Stimulated activated CD4-positive, alpha-beta T cell treated with anti-CD3 and anti-CD28 coated beads, Interleukin-1b, Interleukin-23, amount 100 ng/mL, for 1 hour (primary cell): ENCODE data around the gene ANKRD31.

ENCODE experiments used
- DNase-seq, 2 donors: peaks; one replicate each; pipeline ENCODE4 v3.0.0-alpha.2; 2020; ENCODE audit warnings: low read depth in 2 of 2

Gene ANKRD31

DNA sequence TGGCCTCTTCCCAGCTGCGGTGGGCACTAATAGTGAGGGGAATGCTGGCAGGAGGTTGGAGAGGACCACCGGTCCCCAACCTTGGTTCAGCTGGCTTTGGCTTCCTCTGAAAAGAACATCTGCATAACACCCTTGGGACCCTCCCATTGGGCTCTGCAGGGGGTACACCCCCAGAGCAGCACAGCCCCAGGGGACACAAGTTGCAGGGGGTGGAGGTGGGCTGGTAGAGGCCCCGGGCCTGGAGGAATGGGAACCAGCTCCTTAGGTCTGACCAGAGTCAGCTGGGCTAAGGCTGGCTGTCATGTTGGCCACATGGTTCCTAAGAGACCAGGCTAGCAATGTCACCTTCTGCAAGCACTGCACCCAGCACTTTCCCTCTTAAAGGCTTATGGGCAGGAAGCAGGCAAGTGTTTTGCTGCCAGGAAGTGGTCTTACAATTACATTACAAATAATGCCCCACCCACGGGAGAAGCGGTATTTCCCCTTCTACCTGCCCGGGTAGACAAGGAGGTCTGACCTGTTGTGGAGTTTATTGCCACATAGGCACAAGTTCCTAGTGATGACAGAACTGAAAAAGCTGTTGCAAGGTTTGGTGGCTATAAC is 202.4 kb downstream of the ANKRD31 start:
- DNase-seq: no peak

DNA sequence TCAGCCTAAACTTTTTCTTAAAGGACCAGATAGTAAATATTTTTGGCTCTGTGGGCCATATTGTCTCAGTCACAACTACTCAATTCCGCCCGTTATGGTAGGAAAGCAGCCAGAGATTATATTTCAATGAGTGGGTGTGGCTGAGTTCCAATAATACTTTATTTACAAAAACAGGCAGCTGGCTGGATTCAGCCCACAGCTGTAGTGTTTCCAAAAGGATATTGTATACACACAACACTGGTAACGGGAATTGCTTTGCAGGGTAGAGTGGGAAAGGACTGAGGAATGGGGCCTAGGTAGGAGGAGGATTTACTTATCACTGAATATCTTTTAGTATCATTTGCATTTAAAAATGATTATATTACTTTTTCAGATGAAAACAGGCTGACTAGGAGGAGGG is 205.3 kb downstream of the ANKRD31 start:
- no peak for DNase-seq

DNA sequence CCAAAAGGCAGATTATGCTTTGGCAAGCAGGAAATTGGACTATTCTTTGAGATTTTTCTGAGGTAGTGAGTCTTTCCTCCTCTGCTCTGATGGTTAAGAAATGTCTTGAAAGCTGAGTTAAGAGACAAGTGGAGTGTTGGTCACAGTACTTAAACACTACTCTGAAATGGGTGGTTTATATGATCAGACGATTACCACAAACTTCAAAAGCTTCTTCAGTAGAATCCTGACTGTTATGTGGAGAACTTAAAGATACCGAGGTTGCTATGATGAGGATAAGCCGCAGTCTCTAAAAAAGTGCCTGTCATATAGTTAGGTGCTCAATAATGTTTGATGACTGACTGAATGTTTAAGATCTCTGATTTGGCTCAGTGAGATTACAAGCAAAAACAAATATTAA is 208.6 kb downstream of the ANKRD31 start:
- no peak for DNase-seq

- no peak for DNase-seq
Measured at GRCh38 chr5:75023368-75024159, 213.1 kb downstream of the ANKRD31 start.

DNA sequence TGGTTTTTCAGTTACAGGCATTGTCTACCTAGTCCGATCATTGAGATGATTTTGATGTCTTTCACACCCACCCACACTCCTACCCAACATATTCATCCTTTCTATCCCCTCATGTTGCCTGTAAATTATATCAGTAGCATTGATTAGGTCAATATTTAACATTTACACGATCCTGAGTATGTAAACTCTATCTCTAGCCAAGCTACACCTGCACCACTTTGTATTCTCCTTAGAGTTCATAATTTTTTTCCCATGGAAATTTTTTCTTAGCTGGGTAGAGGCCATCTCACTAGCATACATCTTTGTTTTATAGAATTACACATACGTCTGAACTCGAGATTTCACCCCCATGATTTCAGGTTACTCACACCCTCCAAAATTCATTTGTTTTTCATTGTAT is 214.9 kb downstream of the ANKRD31 start:
- no peak for DNase-seq

DNA sequence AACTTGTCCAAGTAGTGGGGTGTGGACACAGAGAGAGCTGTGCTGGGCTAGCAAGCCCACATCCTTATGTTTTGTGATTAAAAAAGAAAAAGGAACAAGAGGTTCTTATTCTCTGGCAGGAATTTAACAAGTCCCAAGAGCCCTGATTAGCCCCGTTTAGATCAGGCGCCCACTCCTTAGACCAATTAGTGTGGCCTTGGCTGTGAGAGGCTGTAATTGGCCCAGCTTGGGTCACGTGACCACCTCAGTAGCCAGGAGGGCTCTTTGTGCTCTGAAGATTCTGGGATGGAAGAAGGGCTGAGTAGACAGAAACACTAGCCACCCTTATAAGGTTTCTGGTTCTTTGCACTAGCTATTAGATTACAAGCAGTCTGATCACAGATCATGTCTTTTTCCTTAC is 215.5 kb downstream of the ANKRD31 start:
- DNase-seq: no peak

GRCh38 chr5:75020016-75020656 is 216.5 kb downstream of the ANKRD31 start:
- no peak for DNase-seq

GRCh38 chr5:75018805-75019587 is 217.7 kb downstream of the ANKRD31 start:
- no peak for DNase-seq
